HepG2 (cell line): ENCODE measurements around the gene ITGB2. TPM values are rescaled to one million over a fixed set of nuclear protein-coding genes. Genes with fewer than 3 reads are reported as not detected.

Experiments used
- CBX1 ChIP-seq: IDR thresholded peaks from one replicate; pipeline ENCODE4 v1.6.1; 2016; ENCODE audit warnings: antibody characterized with exemption, low read depth
- E2F2 ChIP-seq: sonication (generic); formaldehyde crosslinking; IDR thresholded peaks from 2 replicates; pipeline ENCODE4 v1.4.0; 2020; ENCODE audit warnings: missing genetic modification reagents, borderline replicate concordance
- ELF1 ChIP-seq: sonication (generic); formaldehyde crosslinking; IDR thresholded peaks from 2 replicates; pipeline ENCODE4 v1.4.0; 2020; ENCODE audit warnings: missing genetic modification reagents
- GABPB1 ChIP-seq: IDR thresholded peaks from 2 replicates; pipeline ENCODE4 v1.6.1; 2016; ENCODE audit warnings: mild to moderate bottlenecking, missing genetic modification reagents, moderate library complexity, missing compliant biosample characterization
- GRHL1 ChIP-seq: sonication (generic); formaldehyde crosslinking; conservative IDR thresholded peaks from 2 replicates; pipeline ENCODE4 v1.8.0; 2022; ENCODE audit warnings: missing genetic modification reagents
- HNRNPL ChIP-seq: fragments of 200-400 bp; formaldehyde crosslinking; IDR thresholded peaks from 2 replicates; pipeline ENCODE4 v1.6.1; 2017; ENCODE audit warnings: mild to moderate bottlenecking, low read depth, low read length
- HOXA3 ChIP-seq: sonication (generic); formaldehyde crosslinking; IDR thresholded peaks from 2 replicates; pipeline ENCODE4 v1.5.0; 2020; ENCODE audit warnings: missing genetic modification reagents
- JUNB ChIP-seq: sonication (generic); formaldehyde crosslinking; IDR thresholded peaks from 2 replicates; pipeline ENCODE4 v1.8.0; 2022; ENCODE audit warnings: missing genetic modification reagents, mild to moderate bottlenecking, borderline replicate concordance
- MXD4 ChIP-seq: IDR thresholded peaks from 2 replicates; pipeline ENCODE4 v1.6.1; 2016; ENCODE audit warnings: mild to moderate bottlenecking, missing biosample characterization, missing genetic modification reagents
- MYC ChIP-seq: sonication (generic); formaldehyde crosslinking; IDR thresholded peaks from 2 replicates; pipeline ENCODE4 v1.9.0; 2021; ENCODE audit warnings: missing genetic modification reagents, borderline replicate concordance
- NFE2L1 ChIP-seq: sonication (generic); formaldehyde crosslinking; IDR thresholded peaks from 2 replicates; pipeline ENCODE4 v1.4.0; 2020; ENCODE audit warnings: missing genetic modification reagents, mild to moderate bottlenecking, borderline replicate concordance
- NONO ChIP-seq, 2 experiments: fragments of 450-650 bp in 1 of 2; sonication (generic) in 1 of 2; formaldehyde crosslinking in 1 of 2; IDR thresholded peaks in 1 of 2; conservative IDR thresholded peaks in 1 of 2; 2 replicates each; pipeline versions ENCODE4 v1.6.1 to v1.8.0; 2017 to 2022; ENCODE audit warnings: mild to moderate bottlenecking in 1 of 2, missing genetic modification reagents in 1 of 2, moderate library complexity in 1 of 2
- SAP130 ChIP-seq: IDR thresholded peaks from 2 replicates; pipeline ENCODE4 v1.6.1; 2016; ENCODE audit warnings: low read depth
- UBTF ChIP-seq: sonication (generic); formaldehyde crosslinking; IDR thresholded peaks from 2 replicates; pipeline ENCODE4 v1.4.0; 2020; ENCODE audit warnings: mild to moderate bottlenecking, missing genetic modification reagents
- ZFP41 ChIP-seq: sonication (generic); formaldehyde crosslinking; IDR thresholded peaks from 2 replicates; pipeline ENCODE4 v1.4.0; 2020; ENCODE audit warnings: mild to moderate bottlenecking, missing genetic modification reagents, borderline replicate concordance
- ZNF10 ChIP-seq: sonication (generic); formaldehyde crosslinking; IDR thresholded peaks from 2 replicates; pipeline ENCODE4 v1.4.0; 2020; ENCODE audit warnings: mild to moderate bottlenecking, low read depth, missing genetic modification reagents, borderline replicate concordance
- ZNF124 ChIP-seq: sonication (generic); formaldehyde crosslinking; IDR thresholded peaks from 2 replicates; pipeline ENCODE4 v1.4.0; 2020; ENCODE audit warnings: missing genetic modification reagents
- ZNF383 ChIP-seq: sonication (generic); formaldehyde crosslinking; IDR thresholded peaks from 2 replicates; pipeline ENCODE4 v1.4.0; 2020; ENCODE audit warnings: missing genetic modification reagents, mild to moderate bottlenecking, borderline replicate concordance
- ZNF556 ChIP-seq: sonication (generic); formaldehyde crosslinking; IDR thresholded peaks from 2 replicates; pipeline ENCODE4 v1.4.0; 2020; ENCODE audit warnings: mild to moderate bottlenecking, missing genetic modification reagents, borderline replicate concordance
- ZNF800 ChIP-seq: sonication (generic); formaldehyde crosslinking; IDR thresholded peaks from 2 replicates; pipeline ENCODE4 v1.4.0; 2020; ENCODE audit warnings: missing genetic modification reagents
- ZSCAN30 ChIP-seq: sonication (generic); formaldehyde crosslinking; IDR thresholded peaks from 2 replicates; pipeline ENCODE4 v1.5.0; 2020; ENCODE audit warnings: mild to moderate bottlenecking, missing genetic modification reagents
- polyA plus RNA-seq, 8 experiments: library from polyadenylated mRNA; depleted of rRNA in 3 of 8; stranded (reverse) in 7 of 8; unstranded in 1 of 8; fragments of >200 nt; fragmentation: Illumina TruSeq in 4 of 8; extraction: Trizol in 4 of 8; gene quantifications; 2 replicates each; pipeline versions ENCODE4 v1.2.1 to v1.2.3, GENCODE V29; 2011 to 2016; ENCODE audit warnings: low read depth in 4 of 8, missing spikeins in 1 of 8, mixed read lengths in 1 of 8; ENCODE audit not compliant: insufficient read depth in 1 of 8
- total RNA-seq, 5 experiments: library from RNA; depleted of rRNA; stranded (reverse); fragments of >200 nt; fragmentation: Illumina TruSeq; extraction: Trizol; gene quantifications; 2 replicates each; pipeline ENCODE4 v1.2.3, GENCODE V29; 2016; ENCODE audit warnings: low read depth in 1 of 5

ITGB2 gene
- total and polyA plus RNA-seq, 2 of the 13 experiments (the other 11 are each of a cell fraction or from before 2014, with no cell fraction given): 4.2 to 18.0 TPM

- TF ChIP-seq CBX1 (no peak), ZNF10 (CRISPR knock-in tag) (no peak), UBTF (peak; percentile 25; the same call in 1 of the 2 replicates), GRHL1 (no peak), SAP130 (CRISPR knock-in tag) (peak; percentile 24; the same call in 1 of the 2 replicates), JUNB (CRISPR knock-in tag) (no peak), NFE2L1 (CRISPR knock-in tag) (peak; percentile 17; the same call in 1 of the 2 replicates), HOXA3 (CRISPR knock-in tag) (peak; percentile 48; the same call in 1 of the 2 replicates), ZFP41 (CRISPR knock-in tag) (no peak), NONO (IDR thresholded peaks at IDR 0.05) (no peak), NONO (CRISPR knock-in tag; conservative IDR thresholded peaks at IDR 0.05) (peak; percentile 54; the same call in 1 of the 2 replicates), HNRNPL (0 out of 2 replicates have a peak, but pooled peaks have one; percentile 48), MXD4 (CRISPR knock-in tag) (no peak), GABPB1 (CRISPR knock-in tag) (no peak), ZNF556 (CRISPR knock-in tag) (no peak), ZNF124 (CRISPR knock-in tag) (no peak), ZNF800 (CRISPR knock-in tag) (no peak), E2F2 (CRISPR knock-in tag) (no peak), ELF1 (CRISPR knock-in tag) (no peak), ZSCAN30 (CRISPR knock-in tag) (no peak), MYC (CRISPR knock-in tag) (peak; percentile 64; the same call in 1 of the 2 replicates), ZNF383 (CRISPR knock-in tag) (no peak)
Observed at GRCh38 chr21:44890338-44890931, 30.3 kb downstream of the ITGB2 start (continued).
